Glomerular visceral epithelial cell (primary cell): ENCODE measurements around the gene NAT14.

Experiments
- DNase-seq: peaks from one replicate; pipeline ENCODE4 v3.0.0-alpha.2; 2016; ENCODE audit errors: extremely low spot score

The NAT14 gene

DNA sequence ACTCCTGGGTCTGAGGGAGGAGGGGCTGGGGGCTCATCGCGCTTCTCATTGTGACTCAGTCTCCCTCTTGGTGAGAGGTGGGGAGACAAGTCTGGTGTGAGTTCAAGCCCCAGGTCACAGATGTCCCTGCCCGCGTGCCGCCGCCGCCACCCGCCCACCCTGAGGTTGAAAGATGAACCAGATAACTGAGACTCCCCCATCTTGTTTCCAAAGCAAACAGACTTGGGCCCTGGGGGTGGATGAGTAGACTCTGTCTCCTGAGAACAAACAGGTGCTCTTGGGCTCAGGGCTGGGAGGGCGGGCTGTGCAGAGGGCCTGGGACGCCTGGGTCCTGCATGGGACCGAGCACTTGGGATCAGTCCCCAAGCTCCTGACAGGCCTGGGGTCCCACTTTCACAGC lies 51.4 kb downstream of the NAT14 start:
- no peak for DNase-seq
